Liver (tissue), 9 donors: ENCODE data around the gene FAM174A. TPM values are rescaled to one million over a fixed set of nuclear protein-coding genes. Genes with fewer than 3 reads are reported as not detected.

Experiments
- DNase-seq: peaks from one replicate; pipeline ENCODE4 v3.0.0-alpha.2; 2017; ENCODE audit warnings: low spot score
- H3K27ac ChIP-seq, 2 donors: one replicate each; pipeline ENCODE4 v1.7.0; 2013; ENCODE audit warnings: inconsistent platforms in 2 of 2, low read length in 2 of 2, control low read depth in 1 of 2, low read depth in 1 of 2, mild to moderate bottlenecking in 1 of 2
- H3K27me3 ChIP-seq, 4 donors: one replicate each; pipeline versions ENCODE4 v1.6.1 to v1.7.0; 2013; ENCODE audit warnings: low read length in 3 of 4, inconsistent platforms in 1 of 4, mild to moderate bottlenecking in 1 of 4, moderate library complexity in 1 of 4; ENCODE audit not compliant: control insufficient read depth in 4 of 4, insufficient read depth in 4 of 4
- H3K36me3 ChIP-seq, 4 donors: one replicate each; pipeline versions ENCODE4 v1.6.1 to v1.7.0; 2013; ENCODE audit warnings: low read length in 3 of 4, mild to moderate bottlenecking in 3 of 4, low read depth in 1 of 4, moderate library complexity in 1 of 4; ENCODE audit not compliant: control insufficient read depth in 4 of 4, insufficient read depth in 3 of 4
- H3K4me1 ChIP-seq, 4 donors: one replicate each; pipeline versions ENCODE4 v1.6.1 to v1.7.0; 2013; ENCODE audit warnings: low read length in 3 of 4, mild to moderate bottlenecking in 3 of 4, moderate library complexity in 1 of 4; ENCODE audit not compliant: control insufficient read depth in 4 of 4, insufficient read depth in 4 of 4
- H3K4me3 ChIP-seq, 3 donors: one replicate each; pipeline versions ENCODE4 v1.6.1 to v1.7.0; 2013; ENCODE audit warnings: low read length in 3 of 3, control low read depth in 1 of 3, low read depth in 1 of 3, mild to moderate bottlenecking in 1 of 3
- H3K9ac ChIP-seq, 2 donors: one replicate each; pipeline ENCODE4 v1.7.0; 2013; ENCODE audit warnings: low read length in 2 of 2, mild to moderate bottlenecking in 2 of 2, moderate library complexity in 2 of 2, control low read depth in 1 of 2, low read depth in 1 of 2
- H3K9me3 ChIP-seq, 4 donors: one replicate each; pipeline versions ENCODE4 v1.6.1 to v1.7.0; 2013; ENCODE audit warnings: low read length in 3 of 4; ENCODE audit not compliant: control insufficient read depth in 4 of 4
- ATF3 ChIP-seq: IDR thresholded peaks from 2 replicates; pipeline ENCODE4 v1.6.1; 2016; ENCODE audit warnings: antibody characterized with exemption
- CTCF ChIP-seq: fragments of 150-350 bp; IDR thresholded peaks from 2 replicates; pipeline ENCODE4 v1.5.1; 2017; ENCODE audit warnings: improper control_type of control experiment, low read depth, low read length; ENCODE audit not compliant: missing input control
- EGR1 ChIP-seq, 2 donors: IDR thresholded peaks; 2 replicates each; pipeline ENCODE4 v1.6.1; 2016 to 2018; ENCODE audit warnings: antibody characterized with exemption in 2 of 2, low read depth in 2 of 2
- FOXA1 ChIP-seq: IDR thresholded peaks from 2 replicates; pipeline ENCODE4 v1.6.1; 2016; ENCODE audit warnings: antibody characterized with exemption
- FOXA2 ChIP-seq: IDR thresholded peaks from 2 replicates; pipeline ENCODE4 v1.6.1; 2016; ENCODE audit warnings: antibody characterized with exemption
- GABPA ChIP-seq, 2 donors: IDR thresholded peaks in 1 of 2; conservative IDR thresholded peaks in 1 of 2; 2 replicates each; pipeline ENCODE4 v1.6.1; 2016; ENCODE audit warnings: antibody characterized with exemption in 2 of 2, mild to moderate bottlenecking in 1 of 2, moderate library complexity in 1 of 2
- HNF4A ChIP-seq, 2 donors: conservative IDR thresholded peaks; 2 replicates each; pipeline ENCODE4 v1.6.1; 2016; ENCODE audit warnings: antibody characterized with exemption in 2 of 2, mild to moderate bottlenecking in 2 of 2
- HNF4G ChIP-seq: IDR thresholded peaks from 2 replicates; pipeline ENCODE4 v1.6.1; 2016; ENCODE audit warnings: antibody characterized with exemption
- JUND ChIP-seq, 2 donors: IDR thresholded peaks; 2 replicates each; pipeline ENCODE4 v1.6.1; 2016; ENCODE audit warnings: antibody characterized with exemption in 2 of 2
- MAX ChIP-seq: IDR thresholded peaks from 2 replicates; pipeline ENCODE4 v1.6.1; 2016; ENCODE audit warnings: antibody characterized with exemption
- NR2F2 ChIP-seq: IDR thresholded peaks from 2 replicates; pipeline ENCODE4 v1.6.1; 2016; ENCODE audit warnings: antibody characterized with exemption
- RAD21 ChIP-seq, 2 donors: IDR thresholded peaks; 2 replicates each; pipeline ENCODE4 v1.6.1; 2016; ENCODE audit warnings: antibody characterized with exemption in 2 of 2, mild to moderate bottlenecking in 2 of 2
- REST ChIP-seq: IDR thresholded peaks from 2 replicates; pipeline ENCODE4 v1.6.1; 2016; ENCODE audit warnings: antibody characterized with exemption, mild to moderate bottlenecking
- SP1 ChIP-seq: IDR thresholded peaks from 2 replicates; pipeline ENCODE4 v1.6.1; 2018; ENCODE audit warnings: antibody characterized with exemption, mild to moderate bottlenecking
- TAF1 ChIP-seq: conservative IDR thresholded peaks from 2 replicates; pipeline ENCODE4 v1.6.1; 2016; ENCODE audit warnings: antibody characterized with exemption, mild to moderate bottlenecking
- YY1 ChIP-seq: IDR thresholded peaks from 2 replicates; pipeline ENCODE4 v1.6.1; 2016; ENCODE audit warnings: antibody characterized with exemption, mild to moderate bottlenecking
- ZBTB33 ChIP-seq: IDR thresholded peaks from 2 replicates; pipeline ENCODE4 v1.6.1; 2016; ENCODE audit warnings: antibody characterized with exemption
- WGBS: extraction: QIAGEN DNeasy Blood & Tissue Kit; methylation state at CpG from one replicate; pipeline ENCODE4 v1.1.7; 2013; 5-methylcytosine and 5-hydroxymethylcytosine counted together
- polyA plus RNA-seq, 2 donors: library from polyadenylated mRNA; stranded (reverse) in 1 of 2; unstranded in 1 of 2; fragments of 200-250 nt in 1 of 2; fragments of >200 nt in 1 of 2; fragmentation: Nextera tagmentation in 1 of 2; extraction: Ambion mirVana in 1 of 2; gene quantifications; one replicate each; pipeline versions ENCODE4 v1.2.1 to v1.2.3, GENCODE V29; 2013 to 2015
- total RNA-seq, 2 donors: library from RNA; depleted of rRNA; stranded (reverse); fragments of >200 nt; gene quantifications; one replicate each; pipeline ENCODE4 v1.2.3, GENCODE V29; 2014
- donor health status: healthy.
- donor health status: healthy.
- donor health status: healthy.
- donor health status: healthy.
- donor health status: healthy.

Gene FAM174A
- total and polyA plus RNA-seq, 4 donors, result 8.4 to 20.4 (median 15.9) TPM

- TF ChIP-seq REST, result no peak
- no peak for TF ChIP-seq ZBTB33
Measured at GRCh38 chr5:100616291-100616690, 81.1 kb downstream of the FAM174A start (continued).

GRCh38 chr5:100616981-100617380, 81.8 kb downstream of the FAM174A start:
- no peak overlapping the region for H3K27ac ChIP-seq
- no peak for TF ChIP-seq HNF4G
- TF ChIP-seq ATF3, result no peak
- TF ChIP-seq EGR1 (IDR thresholded peaks at IDR 0.05; ENCODE audit: low read depth in 2 of 2), result no peak
- no peak for TF ChIP-seq NR2F2
- TF ChIP-seq FOXA1, result no peak
- TF ChIP-seq SP1, result no peak
- TF ChIP-seq TAF1, result no peak
- TF ChIP-seq YY1, result no peak
- TF ChIP-seq FOXA2, result no peak
- TF ChIP-seq JUND (IDR thresholded peaks at IDR 0.05), result no peak
- TF ChIP-seq MAX, result no peak
- TF ChIP-seq RAD21 (IDR thresholded peaks at IDR 0.05), result no peak
- no peak for TF ChIP-seq HNF4A (conservative IDR thresholded peaks at IDR 0.05)
- H3K9ac ChIP-seq, result no peak overlapping the region
- 82% methylated on average over 3 of the region's 3 CpGs for WGBS
- no peak for DNase-seq
- H3K4me1 ChIP-seq, result no peaks in the 10 kb centered on the region
- H3K27me3 ChIP-seq, result no peaks in the 10 kb centered on the region
- H3K36me3 ChIP-seq, result no peaks in the 10 kb centered on the region
- H3K9me3 ChIP-seq, result no peaks in the 10 kb centered on the region
- H3K4me3 ChIP-seq, result no peak overlapping the region

GRCh38 chr5:100623719-100624118, 88.5 kb downstream of the FAM174A start:
- H3K4me3 ChIP-seq, result no peak overlapping the region
- no peak for DNase-seq

More at GRCh38 chr5:100623719-100624118, 88.5 kb downstream of the FAM174A start:
- Histone ChIP-seq H3K27ac (no peak overlapping the region), H3K4me1 (no peaks in the 10 kb centered on the region), H3K9me3 (no peaks in the 10 kb centered on the region), H3K36me3 (no peaks in the 10 kb centered on the region), H3K27me3 (no peaks in the 10 kb centered on the region), H3K9ac (no peak overlapping the region)
- WGBS, result 44% methylated on average over 2 of the region's 2 CpGs
- TF ChIP-seq JUND (IDR thresholded peaks at IDR 0.05), result no peak
- no peak for TF ChIP-seq ZBTB33
- no peak for TF ChIP-seq NR2F2
- TF ChIP-seq HNF4G, result no peak
- no peak for TF ChIP-seq GABPA (IDR thresholded peaks at IDR 0.05 in 1 of 2, conservative IDR thresholded peaks at IDR 0.05 in 1 of 2)
- TF ChIP-seq EGR1 (IDR thresholded peaks at IDR 0.05; ENCODE audit: low read depth in 2 of 2), result no peak
- no peak for TF ChIP-seq HNF4A (conservative IDR thresholded peaks at IDR 0.05)
- TF ChIP-seq CTCF, result peak; percentile 29
- peak; percentile 66 to 68 for TF ChIP-seq RAD21 (IDR thresholded peaks at IDR 0.05)
